GM19372 (cell line): Measurements from ENCODE around the gene MSI2.

ENCODE experiments used
- ATAC-seq: cut with Tn5 transposase; IDR thresholded peaks from one replicate; pipeline ENCODE4 v1.9.1; 2021; ENCODE audit warnings: mild to moderate bottlenecking, low read depth, moderate library complexity; ENCODE audit not compliant: unreplicated experiment

Gene MSI2

DNA sequence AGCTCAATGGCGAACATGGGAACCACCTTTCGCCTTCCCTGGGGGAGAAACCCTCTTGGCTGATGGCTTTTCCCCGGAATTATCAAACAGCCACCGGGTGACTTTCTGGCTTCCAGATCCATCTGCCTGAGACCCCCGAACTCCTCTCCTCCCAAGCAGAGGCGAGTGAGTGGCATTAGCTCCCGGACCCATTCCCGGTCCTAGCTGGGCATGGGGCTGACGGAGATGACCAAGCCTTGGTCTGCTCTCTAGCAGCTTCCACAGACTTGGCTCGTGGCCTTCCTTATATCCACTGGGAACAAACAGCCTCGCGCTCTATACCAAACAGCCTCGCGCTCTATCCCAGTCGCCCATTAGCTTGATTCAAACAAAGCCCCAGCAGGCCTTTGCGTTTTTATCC, 426.4 kb downstream of the MSI2 start:
- no peak for ATAC-seq

DNA sequence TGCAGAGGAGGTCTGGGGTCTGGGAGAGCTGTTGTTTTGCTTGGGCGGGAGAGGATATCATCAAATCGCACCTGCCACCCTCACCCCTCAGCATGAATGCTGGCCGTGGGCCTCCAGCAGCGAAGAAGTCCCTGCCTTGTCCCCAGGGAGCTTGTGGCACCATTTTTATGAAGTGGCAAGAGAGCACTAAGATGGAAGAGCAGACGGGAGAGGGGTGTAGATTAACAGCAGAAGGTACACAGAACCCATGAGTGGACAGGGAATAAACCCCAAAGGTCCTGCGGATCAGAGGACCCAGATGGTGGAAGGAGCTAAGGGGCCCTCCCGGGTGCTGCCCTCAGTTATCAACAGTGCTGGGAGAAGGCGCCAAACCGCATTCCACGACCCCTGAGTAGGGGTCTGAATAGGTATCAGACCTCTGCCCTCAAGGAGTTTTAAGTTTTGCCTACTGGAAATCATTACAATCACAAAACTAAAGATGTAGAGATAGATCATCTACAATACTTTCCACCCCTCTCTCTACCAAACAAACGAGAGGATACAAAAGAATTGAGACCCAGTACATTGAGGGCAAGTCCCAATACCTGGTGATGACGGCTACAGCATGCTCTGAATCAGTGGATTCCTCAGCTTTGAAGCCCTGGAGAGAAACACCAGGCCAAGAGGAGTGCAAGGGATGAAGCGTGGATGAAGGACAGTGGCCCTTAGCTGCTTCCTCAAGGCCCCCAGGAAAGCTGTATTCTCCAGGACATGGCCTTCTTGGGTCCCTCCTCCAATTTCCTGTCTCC, 428.6 kb downstream of the MSI2 start:
- no peak for ATAC-seq

DNA sequence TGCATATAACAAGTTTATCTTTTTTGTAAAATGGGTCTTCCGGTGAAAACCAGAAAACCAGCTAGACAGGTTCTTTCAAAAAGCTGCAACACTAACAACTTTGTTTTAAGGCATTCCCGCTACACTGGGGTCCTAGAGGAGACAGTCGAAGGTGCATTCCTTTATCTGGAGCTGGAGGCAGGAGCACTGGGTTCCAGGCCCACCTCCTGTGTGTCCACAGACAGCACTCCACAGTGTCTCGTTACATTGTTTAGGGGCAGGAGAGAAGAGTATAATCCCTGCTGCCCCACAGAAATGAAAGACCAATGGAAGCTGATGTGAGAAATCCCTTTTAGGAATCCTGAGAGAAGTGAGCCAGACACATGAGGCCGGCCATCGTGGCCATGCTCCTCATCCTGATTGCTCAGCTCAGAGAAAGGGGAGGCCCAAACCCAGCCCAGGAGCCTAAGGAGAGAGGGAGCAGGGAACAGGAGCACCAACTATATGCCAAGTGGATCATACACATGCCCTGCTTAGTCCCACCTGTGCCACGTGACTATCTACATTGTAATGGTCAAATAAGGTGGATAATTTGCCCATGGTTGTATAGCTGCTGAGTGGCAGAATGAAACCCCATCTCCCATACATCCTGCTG, 429.3 kb downstream of the MSI2 start:
- no peak for ATAC-seq

DNA sequence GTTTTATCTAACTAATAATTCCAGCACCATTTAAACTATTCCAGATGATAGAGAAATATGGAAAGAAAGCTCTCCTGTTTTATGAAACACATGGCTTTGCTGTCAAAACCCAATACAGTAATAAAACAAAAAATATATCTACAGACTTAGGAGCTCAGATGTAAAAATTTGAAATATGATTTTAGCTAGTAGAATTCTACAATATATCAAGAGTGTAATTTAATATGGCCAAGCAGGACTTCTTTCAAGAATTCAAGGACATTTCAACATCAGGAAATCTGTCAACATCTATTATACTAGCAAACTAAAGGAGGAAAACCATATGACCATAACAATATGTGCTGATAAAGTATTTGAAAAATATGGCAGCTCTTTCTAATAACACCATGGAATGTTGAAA, 431.3 kb downstream of the MSI2 start:
- no peak for ATAC-seq

DNA sequence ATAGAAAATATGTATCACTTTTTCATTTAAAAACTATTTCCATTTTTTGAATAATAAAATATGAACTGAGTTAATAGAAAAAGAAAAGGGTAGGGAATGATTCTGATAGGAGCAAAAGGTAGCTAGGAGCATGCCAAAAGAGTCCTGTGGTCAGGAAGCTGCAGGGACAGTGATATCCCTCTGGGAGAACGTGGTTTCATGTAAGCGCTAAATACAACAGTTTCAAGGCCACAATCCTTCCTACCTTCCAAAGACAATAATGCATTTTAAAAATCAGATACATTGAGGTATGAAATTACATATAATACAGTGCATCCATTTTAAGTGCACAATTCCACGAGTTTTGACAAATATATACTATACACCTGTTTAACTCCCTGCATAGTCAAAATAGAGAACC, 432.9 kb downstream of the MSI2 start:
- no peak for ATAC-seq

DNA sequence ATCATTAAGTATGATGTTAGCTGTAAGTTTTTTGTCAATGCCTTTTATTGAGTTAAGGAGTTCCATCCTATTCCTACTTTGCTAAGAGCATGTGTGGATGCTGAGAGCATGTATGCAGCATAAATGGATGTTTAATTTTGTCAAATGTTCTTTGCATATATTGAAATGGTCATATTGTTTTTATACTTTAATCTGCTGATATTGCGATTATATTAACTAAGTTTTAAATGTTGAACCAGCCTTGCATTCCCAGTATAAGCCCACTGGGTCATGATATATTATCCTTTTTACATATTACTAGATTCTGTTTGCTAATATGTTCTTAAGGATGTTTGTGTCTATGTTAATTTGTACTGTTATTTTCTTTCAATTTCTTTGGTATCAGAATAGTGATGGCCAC, 435.6 kb downstream of the MSI2 start:
- ATAC-seq, result no peak

DNA sequence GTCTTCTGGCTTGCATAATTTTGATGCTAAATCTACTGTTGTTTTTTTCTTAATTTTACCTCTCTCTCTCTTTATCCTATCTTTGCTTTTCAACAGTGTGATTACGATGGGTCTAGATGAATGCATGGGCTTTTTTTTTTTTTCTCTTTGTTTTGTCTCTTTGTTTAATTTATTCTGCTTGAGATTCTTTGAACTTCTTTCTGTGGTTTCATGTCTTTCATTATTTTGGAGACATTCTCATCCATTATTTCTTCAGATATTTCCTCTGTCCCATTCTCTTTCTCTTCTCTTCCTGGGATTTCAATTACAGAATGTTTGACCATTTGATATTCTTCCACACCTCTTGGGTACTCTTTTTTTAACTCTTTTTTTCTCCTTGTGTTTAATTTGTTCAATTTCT, 436.4 kb downstream of the MSI2 start:
- no peak for ATAC-seq

DNA sequence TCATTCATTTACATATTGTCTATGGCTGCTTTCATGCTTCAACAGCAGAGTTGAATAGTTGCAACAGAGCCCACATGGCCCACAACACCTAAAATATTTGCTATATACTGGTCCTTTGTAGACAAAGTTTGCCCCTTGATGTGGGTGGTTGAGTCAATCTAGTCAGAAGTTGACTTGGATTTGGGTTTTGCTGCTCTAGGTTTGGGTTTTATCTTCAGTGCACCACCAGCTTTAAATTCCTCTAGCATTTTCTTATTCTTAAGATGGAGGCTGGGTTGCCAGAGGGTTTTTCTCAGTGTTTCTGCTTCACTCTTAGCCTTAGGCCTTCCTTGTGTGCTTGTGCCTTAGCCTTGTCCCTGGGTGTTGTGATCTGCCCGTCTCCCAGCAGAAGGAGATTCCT, 437.7 kb downstream of the MSI2 start:
- no peak for ATAC-seq

DNA sequence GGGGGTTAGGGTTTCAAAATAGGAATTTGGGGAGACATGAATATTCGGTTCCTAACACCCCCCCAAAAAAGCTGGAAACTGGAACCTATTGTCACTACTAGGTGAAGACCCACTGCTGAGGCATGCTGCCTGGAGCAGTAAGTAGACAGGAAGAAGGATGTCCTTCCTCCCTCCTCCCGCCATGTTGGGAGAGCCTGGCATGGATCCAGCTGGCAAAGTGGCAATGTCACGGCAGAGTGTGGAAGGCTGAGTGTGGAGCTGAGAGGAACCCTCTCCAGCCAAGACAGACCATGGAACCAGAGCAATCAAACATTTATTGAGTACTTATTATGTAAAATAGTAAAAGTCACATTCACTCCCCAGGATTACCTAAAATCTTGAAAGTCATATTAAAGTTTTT, 439.7 kb downstream of the MSI2 start:
- no peak for ATAC-seq

DNA sequence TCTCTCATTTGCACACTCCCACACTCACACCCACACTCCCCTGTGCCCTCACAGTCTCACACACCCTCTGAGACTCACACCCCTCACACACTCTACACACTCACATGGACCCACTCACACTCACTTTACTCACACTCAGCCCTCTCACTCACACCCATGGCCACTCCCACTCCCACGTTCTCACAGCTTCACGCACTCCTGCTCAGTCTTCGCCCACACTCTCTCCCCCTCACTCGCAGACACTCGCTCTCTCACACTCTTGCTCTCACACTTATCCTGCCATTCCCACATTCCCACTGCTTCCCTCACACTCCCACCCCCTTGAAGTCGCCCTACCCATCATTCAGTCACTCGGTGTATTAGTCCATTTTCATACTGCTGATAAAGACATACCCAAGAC, 440.9 kb downstream of the MSI2 start:
- no peak for ATAC-seq

DNA sequence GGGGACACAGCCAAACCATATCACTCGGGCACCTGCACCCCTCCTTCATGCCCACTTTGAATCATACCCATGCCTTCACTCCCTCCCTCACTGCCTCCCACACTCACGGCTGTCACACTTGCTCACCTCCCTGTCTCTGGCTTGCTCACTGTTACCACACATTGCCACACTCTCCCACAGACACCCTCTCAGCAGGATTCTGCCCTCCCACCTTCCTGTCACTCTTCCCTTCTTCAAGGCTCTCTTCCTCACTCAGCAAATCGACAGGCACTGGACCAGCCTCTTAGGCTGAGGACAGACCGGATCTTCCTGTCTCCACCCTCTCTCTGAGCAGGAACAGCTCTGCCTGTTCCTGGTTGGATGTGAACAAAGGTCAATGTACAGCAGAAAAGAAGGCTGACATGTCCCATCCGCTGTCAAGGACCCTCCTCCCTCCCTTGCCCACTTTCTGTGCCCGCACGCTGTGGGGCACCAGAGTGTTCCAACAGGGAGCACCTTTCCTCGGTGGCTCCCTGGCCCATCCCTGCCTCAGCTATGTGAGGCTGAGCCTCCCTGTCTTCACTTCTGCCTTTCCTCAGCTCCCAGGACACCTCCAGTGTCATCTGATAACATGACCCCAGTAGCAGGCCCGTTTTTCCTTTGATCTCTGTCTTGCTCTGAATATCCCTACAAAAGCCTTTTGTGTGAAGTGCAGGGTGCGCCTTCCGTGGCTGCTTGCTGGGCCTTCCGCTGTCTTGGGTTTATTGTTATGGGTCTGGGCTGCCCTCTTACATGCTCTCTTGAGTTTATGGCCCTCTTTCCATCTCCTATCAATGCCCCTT, 441.8 kb downstream of the MSI2 start:
- no peak for ATAC-seq

DNA sequence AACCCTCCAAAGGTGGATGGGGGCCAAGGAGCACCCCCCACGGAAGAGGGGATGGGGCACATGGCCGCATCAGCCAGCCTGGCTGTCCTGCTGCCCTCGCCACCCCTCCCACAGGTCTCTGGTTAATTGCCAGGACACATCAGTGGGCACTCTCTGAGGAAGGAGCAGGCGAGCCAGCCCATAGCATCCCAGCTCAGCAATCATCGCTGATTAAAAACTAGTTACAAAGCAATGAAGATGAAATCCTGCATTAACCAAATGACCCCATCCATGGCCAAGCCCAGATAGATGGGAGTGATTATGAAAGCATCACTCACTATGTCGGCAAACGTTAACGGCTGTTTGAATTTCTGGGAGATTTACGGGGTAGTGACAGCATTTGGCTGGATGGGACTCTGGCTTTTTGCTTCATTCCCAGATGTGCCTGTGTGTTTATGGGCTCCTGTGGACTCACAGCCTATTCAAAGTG, 443.5 kb downstream of the MSI2 start:
- no peak for ATAC-seq

DNA sequence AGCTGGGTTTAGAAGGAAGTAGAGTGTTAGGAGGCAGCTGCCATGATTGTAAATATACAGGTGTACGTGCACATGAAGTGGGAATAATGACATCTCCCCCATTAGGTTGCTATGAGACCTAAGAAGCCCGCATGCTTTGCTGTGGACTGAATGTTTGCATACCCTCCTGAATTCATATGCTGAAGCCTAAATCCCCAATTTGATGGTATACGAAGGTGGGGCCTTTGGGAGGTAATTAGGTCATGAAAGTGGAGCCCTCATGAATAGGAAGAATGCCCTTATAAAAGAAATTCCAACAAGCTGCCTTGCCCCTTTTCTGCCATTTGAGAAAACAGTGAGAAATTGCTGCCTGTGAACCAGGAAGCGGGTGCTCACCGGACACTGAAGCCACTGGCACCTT, 444.8 kb downstream of the MSI2 start:
- no peak for ATAC-seq

DNA sequence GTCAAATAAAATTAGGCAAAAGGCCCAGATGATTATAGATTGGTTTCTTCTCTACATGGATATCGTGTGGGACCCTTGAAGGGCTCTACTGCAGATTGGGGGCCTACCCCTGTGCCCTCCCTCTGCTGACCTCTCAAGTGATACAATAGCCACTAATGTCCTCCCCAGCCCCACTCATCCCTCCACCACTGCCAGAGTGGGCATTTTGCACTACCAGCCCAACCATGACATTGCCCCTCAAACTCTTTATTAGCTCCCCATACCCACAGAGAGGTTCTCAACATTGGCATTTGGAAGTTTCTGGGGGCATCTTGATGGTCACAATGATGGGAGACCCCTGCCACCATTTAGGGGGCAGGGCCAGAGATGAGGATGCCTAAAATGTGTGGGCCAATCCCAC, 446.9 kb downstream of the MSI2 start:
- no peak for ATAC-seq

DNA sequence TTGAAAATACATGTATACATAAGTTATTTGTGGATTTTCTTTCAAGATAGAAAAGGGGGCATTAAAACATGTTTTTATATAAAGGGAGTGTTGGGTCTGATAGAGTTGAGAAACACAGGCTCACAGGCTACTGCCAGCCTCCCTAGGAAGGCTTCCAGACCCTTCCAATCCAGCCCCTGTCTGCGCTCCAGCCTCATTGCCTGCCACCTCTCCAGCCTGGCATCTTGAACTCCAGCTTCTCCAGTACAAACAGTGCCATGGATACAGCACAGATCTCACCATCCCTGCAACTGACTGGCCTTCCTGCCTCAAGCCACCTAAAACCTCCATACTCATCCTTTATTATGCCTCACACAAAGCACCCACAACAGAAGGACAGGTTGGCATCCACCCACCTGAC, 448.1 kb downstream of the MSI2 start:
- ATAC-seq, result no peak

DNA sequence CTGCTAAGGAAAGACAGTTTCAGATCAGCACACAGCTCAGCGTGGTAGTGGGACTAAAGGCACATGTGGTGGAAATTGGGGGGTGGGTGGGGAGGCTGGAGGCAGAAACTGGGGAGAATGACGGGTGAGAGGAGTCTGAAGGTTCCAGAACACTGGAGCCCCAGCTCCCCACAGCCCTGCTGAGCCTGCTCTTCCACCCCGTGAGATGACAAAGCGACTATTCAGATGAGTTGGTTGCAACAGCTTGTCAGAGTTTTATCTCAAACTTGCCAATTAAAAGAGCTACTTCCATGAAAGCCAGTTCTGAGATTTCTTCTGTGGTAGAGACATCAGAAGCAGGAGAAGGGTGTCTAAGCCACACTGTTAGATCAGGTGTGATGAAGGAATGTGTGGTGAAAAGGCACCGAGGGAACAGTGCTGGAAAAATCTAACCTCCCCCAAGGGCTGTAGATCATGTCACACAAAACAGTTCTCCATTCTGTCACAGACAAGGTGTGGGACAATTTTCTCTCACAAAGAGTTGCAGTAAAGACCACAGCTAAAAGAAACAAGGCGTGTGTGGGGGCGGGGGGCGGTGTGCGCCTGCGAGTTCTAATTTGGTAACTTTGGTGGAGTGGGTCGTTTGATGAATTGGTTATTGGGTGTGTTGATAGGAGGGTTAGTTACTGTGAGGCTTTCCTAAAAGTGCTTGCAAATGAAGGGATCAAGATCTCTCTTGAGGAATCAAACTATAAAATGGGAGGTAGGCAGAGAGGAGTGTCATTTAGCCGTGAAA, 449.8 kb downstream of the MSI2 start:
- ATAC-seq, result no peak

DNA sequence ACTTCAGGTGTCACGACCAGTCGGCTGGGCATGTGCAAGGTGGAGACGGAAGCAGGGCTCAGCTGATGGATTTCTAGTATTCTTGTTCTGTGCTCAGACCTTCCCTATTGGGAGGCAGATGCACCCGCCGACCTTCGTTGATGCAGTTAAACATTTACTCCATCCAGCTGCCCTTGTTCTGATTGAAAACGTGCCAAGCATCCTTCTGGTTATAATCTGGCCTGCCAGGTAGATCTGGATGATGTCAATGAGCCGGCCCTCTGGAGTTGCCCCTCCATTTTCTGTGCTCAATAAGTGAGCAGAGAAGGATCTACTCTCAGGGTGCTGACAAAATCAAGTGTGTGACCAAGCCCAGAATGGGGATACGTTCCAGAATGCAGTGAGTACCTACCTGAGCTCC, 450.4 kb downstream of the MSI2 start:
- no peak for ATAC-seq

DNA sequence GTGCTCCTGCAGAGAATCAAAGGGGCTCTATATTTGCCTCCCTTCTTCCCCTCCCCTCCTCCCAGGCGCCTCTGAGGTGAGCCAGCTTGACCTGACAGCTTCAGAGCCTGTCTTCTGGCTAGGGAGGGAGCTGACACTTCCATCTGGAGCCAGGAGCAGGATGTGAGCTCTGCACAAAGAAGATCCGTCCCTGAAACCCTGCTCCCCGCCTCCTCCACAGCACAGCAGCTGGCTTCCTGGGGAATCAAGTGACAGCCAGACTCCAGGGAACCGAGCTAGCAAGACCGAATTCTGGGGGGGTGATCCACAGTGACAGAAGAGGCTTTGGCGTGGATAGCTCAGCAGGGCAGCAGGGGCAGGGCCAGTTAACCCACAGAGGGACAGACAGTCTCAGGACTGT, 451.6 kb downstream of the MSI2 start:
- ATAC-seq, result no peak

DNA sequence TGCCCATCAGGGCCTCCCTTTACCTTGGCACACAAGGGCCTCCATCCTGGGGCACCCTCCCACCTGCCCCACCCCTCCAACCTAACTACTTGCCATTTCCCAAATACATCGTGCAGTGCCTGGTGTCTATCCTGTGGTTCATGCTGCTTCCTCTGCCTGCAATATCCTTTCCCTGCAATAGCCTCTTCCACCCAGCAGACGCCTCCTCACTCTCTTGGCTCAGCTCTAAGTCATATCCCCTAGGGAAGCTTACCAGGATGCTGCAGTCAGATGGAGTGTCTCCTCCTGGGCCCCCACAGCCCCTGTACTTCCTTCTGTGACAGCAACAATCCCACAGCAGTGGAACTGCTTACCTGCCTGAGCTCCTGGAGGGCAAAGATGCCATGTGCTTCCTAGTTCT, 452.1 kb downstream of the MSI2 start:
- ATAC-seq, result no peak

DNA sequence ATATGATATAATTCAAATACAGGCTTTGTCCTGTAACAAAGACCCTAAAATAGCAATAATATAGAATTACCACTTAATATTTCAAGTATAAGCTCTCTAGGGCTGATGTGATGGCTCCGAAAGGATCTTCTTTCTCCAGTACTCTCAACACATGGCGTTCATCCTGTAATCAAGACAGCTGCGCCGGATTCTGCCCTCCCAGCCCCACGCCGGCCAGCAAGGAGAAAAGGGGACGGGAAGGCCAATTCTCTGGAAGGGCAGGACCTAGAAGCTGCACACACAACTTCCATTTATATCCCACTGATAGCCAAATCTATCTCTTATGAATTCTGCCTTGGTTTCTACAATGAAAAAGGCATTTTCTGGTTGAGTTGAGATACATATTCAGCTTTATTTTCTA, 456.8 kb downstream of the MSI2 start:
- no peak for ATAC-seq
